GM19025 (cell line): ENCODE measurements around the gene AQP6.

Experiments used
- ATAC-seq: cut with Tn5 transposase; IDR thresholded peaks from one replicate; pipeline ENCODE4 v1.9.1; 2021; ENCODE audit warnings: mild to moderate bottlenecking, low read depth, moderate library complexity; ENCODE audit not compliant: unreplicated experiment

The AQP6 gene

DNA sequence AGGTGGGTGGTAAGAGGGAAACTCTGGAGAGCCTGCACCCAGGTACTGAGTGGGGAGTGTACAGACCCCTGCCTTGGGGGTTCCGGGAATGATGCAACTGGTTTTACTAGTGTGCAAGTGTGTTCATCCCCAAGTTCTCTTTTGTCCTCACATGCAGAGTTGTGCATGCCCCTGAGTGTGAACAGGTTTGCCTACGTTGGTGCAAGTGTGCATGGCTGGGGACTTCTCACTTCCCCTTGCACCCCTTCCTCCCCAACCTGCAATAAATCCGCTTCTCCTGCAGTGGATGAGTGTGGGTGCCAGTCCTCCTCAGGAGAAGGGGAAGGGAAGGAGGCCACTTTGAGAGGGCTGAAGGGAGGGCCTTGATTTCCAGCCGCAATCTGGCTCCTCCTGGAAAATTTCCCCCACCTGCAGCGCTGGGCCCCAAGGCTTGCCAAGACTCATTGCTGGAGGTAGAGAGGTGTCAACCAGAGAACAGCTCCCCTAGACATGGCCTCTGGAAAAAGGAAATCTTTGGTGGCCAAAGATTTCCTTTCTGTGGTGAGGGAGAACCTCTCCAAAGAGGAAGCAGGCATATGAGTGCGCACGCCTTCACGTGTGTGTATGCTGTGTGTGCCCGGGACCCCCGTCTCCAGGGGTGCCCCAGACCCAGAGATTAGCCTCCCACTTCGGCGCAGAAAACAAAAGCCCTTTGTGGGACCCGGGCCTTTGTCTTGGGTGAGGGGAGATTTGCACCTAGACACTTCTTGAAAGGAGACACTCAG is 16.7 kb upstream of the AQP6 start:
- ATAC-seq: no peak

GRCh38 chr12:49956663-49957569 is 15.8 kb upstream of the AQP6 start:
- no peak for ATAC-seq

GRCh38 chr12:49957570-49957967 is 15.2 kb upstream of the AQP6 start:
- no peak for ATAC-seq

- ATAC-seq: no peak
Measured at GRCh38 chr12:49959685-49960473, 12.9 kb upstream of the AQP6 start.

GRCh38 chr12:49960474-49961110 is 12.2 kb upstream of the AQP6 start:
- ATAC-seq: no peak

DNA sequence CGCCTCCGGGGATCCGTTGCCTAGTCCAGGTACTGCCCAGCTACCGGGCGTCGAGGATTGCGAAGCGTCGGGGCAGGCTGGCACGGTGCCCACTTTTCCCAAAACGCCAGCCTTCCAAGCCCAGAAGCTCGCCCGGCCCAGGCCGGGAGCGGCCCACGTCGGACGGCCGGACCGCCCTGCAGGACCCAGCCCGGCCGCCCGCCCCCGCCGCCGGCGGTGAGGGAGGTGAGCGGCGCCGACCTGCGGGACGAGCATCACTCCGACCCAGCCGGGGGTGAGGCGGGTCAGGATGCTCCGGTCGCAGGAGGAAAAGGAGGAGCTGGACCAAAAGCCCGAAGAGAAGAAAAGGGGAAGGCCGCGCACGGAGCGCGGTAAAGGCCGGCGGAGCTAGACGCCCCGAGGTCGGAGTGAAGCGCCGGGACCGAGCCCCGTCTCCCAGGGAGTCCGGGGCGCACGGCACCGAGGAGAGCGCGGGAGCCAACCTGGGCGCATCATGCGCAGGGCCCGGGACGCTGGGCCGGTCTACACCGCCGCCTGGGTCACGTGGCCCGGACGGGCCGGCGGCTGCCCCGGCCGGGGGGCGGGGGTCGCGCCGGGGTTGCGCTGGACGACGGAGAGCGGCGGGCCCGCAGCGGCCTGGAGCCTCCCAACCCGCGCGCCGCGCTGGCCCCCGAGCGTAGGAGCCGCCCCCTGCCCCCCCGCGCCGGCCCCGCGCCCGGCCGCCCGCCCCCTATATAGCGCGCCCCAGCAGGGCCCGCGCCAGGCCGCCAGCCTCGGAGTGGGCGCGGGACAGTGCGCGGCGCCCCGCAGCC is 11.4 kb upstream of the AQP6 start, which contains the start of gene AQP5:
AQP5 (plus strand) TSS at position 762 of the 812 bp plus-strand sequence. CDS start 146 bp downstream, outside the sequence.
- ATAC-seq: no peak

- no peak for ATAC-seq
Measured at GRCh38 chr12:49961993-49962764, 10.6 kb upstream of the AQP6 start.

- ATAC-seq: no peak
Measured at GRCh38 chr12:49962861-49963765, 9.6 kb upstream of the AQP6 start.

GRCh38 chr12:49963976-49964815 is 8.6 kb upstream of the AQP6 start:
- ATAC-seq: no peak

GRCh38 chr12:49964849-49965624 is 7.7 kb upstream of the AQP6 start:
- no peak for ATAC-seq

DNA sequence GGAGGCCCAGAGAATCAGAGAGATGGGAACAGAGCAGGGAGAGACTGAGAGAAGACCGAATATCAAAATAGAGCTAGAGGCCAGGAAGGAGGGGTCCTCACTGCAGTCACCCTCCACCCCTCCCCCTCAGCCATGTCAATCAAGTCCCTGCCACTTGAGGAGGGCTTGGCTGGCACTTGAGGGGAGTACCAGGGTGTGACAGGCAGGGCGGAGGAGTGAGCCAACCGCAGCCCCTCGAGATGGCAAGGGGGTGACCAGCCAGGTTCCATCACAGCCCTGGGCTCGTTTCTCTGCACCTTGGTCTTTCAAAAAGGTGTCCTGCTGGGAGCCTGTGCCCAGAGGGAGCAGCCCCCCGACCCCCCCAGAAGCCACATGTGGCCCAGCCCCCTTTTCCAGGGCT is 6.9 kb upstream of the AQP6 start:
- ATAC-seq: no peak

DNA sequence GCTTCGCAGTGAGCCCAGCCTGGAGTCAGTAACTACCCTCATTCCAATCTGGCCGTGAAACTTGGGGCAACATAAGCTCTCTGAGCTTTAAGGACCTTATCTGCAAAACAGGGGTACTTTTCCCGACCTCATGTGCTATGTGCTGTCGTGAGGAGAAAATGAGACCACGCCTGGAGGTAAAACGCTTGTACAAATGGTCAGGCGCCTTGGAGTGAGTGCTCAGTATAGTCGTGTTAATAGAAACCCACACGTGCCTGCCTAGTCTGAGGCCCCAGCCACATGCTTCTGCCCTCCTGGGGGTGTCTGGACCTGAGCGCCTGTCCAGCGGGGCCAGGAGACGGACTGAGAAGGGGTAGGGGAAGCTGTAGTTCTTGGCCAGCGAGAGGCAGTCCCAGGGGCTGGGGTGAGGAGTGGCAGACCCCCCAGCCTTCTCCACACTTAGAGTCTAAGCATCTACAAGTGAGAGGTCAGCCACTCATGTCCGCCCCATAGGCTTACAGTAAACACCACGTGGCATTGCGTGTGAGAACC is 6.2 kb upstream of the AQP6 start:
- ATAC-seq: no peak

DNA sequence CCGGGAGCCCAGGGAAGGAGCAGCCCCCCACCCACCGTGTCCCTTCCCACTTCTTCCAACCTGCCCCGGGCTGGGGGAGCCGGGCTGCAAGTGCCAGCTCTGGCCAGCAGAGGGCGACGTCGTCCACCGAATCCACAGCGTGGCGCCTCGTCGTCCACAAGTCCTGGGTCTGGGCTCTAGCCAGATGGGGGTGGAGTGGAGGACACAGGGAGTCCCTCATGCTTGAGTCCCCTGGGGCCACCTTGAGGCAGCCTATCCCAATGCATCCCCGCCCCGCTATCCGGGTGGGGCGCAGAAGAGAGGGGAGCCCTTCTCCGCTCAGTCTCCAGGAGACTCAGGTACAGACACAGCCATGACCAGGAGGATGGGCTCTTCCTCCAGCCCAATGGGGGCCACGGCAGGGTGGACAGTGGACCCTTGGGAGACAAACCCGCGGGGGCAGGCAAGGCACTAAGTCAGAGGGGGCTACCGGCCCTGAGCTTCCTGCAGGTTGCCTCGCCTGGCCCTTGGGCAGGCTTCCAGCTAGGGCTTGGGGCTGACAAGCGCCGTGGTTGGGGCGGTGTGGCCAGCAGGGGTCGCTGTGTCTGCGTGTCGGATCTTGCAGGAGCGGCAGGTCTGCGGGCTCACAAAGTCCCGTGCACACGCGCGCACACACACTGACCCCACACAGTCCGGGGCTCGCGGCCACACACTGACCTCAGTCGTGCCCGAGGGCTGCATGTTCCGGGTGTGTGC is 5.5 kb upstream of the AQP6 start:
- peak; percentile 72 for ATAC-seq

- ATAC-seq: no peak
Measured at GRCh38 chr12:49967777-49968250, 4.9 kb upstream of the AQP6 start.

- ATAC-seq: no peak
Measured at GRCh38 chr12:49968471-49968870, 4.3 kb upstream of the AQP6 start.
